ENCODE data around the gene NBAS. TPM values are rescaled to one million over a fixed set of nuclear protein-coding genes. Genes with fewer than 3 reads are reported as not detected.

The NBAS gene
- polyA plus RNA-seq, 1 donor (not counting 4 experiments of a cell fraction or from before 2014, with no cell fraction given), result 27.9 TPM

- TF ChIP-seq EZH2 (IDR thresholded peaks at IDR 0.05; ENCODE audit: low read length), result no peak
- no peak for TF ChIP-seq CTCF (optimal IDR thresholded peaks at IDR 0.05 in 1 of 3, IDR thresholded peaks at IDR 0.05 in 1 of 3, conservative IDR thresholded peaks at IDR 0.05 in 1 of 3; ENCODE audit: extremely low read depth in 1 of 3, insufficient read depth in 2 of 3, low read length in 3 of 3)
- FAIRE-seq, result no peak
These were observed 415.2 kb downstream of the NBAS start for GRCh38 chr2:15145919-15146318.

GRCh38 chr2:15145046-15145817 lies 415.9 kb downstream of the NBAS start:
- Histone ChIP-seq H2AFZ (ENCODE audit: control insufficient read depth, low read length) (no peak overlapping the region), H3K9me1 (ENCODE audit: control insufficient read depth, extremely low read depth, insufficient read depth, low read length) (no peaks in the 10 kb centered on the region), H3K79me2 (ENCODE audit: control insufficient read depth, insufficient read depth, low read length) (no peaks in the 10 kb centered on the region), H4K20me1 (ENCODE audit: control insufficient read depth, extremely low read depth, insufficient read depth, low read length) (no peaks in the 10 kb centered on the region), H3K4me1 (ENCODE audit: control insufficient read depth, extremely low read depth, insufficient read depth, low read length) (peaks cover 11% of the 10 kb centered on the region), H3K9ac (ENCODE audit: control insufficient read depth, extremely low read depth, insufficient read depth, low read length) (no peak overlapping the region), H3K4me3 (ENCODE audit: control insufficient read depth in 2 of 3, extremely low read depth in 1 of 3, insufficient read depth in 2 of 3, low read depth in 1 of 3, low read length in 3 of 3) (no peak overlapping the region), H3K9me3 (ENCODE audit: control insufficient read depth, low read depth, low read length) (no peaks in the 10 kb centered on the region), H3K27ac (ENCODE audit: control insufficient read depth, insufficient read depth, low read length) (no peak overlapping the region), H3K27me3 (ENCODE audit: control insufficient read depth, extremely low read depth, insufficient read depth, low read length) (no peaks in the 10 kb centered on the region), H3K36me3 (ENCODE audit: control insufficient read depth in 2 of 2, extremely low read depth in 1 of 2, insufficient read depth in 2 of 2, low read length in 2 of 2) (no peaks in the 10 kb centered on the region), H3K4me2 (ENCODE audit: control insufficient read depth, extremely low read depth, insufficient read depth, low read depth, low read length) (no peak overlapping the region)
- FAIRE-seq (no peak), DNase-seq (ENCODE audit: low read depth, low spot score) (no peak)
- dilution Hi-C loops (cut with MboI; ENCODE audit: extremely low pct_ligation_motif_present, low sequenced_read_pairs), result no loop called here
- TF ChIP-seq CTCF (optimal IDR thresholded peaks at IDR 0.05 in 1 of 3, IDR thresholded peaks at IDR 0.05 in 1 of 3, conservative IDR thresholded peaks at IDR 0.05 in 1 of 3; ENCODE audit: extremely low read depth in 1 of 3, insufficient read depth in 2 of 3, low read length in 3 of 3) (no peak), EZH2 (IDR thresholded peaks at IDR 0.05; ENCODE audit: low read length) (no peak)

More at GRCh38 chr2:15145919-15146318, 415.2 kb downstream of the NBAS start:
- H3K4me3 ChIP-seq (ENCODE audit: control insufficient read depth in 2 of 3, extremely low read depth in 1 of 3, insufficient read depth in 2 of 3, low read depth in 1 of 3, low read length in 3 of 3), result no peak overlapping the region
- H2AFZ ChIP-seq (ENCODE audit: control insufficient read depth, low read length), result no peak overlapping the region
- H3K9me3 ChIP-seq (ENCODE audit: control insufficient read depth, low read depth, low read length), result no peaks in the 10 kb centered on the region
- H3K9me1 ChIP-seq (ENCODE audit: control insufficient read depth, extremely low read depth, insufficient read depth, low read length), result no peaks in the 10 kb centered on the region
- H3K9ac ChIP-seq (ENCODE audit: control insufficient read depth, extremely low read depth, insufficient read depth, low read length), result no peak overlapping the region
- H3K27ac ChIP-seq (ENCODE audit: control insufficient read depth, insufficient read depth, low read length), result no peak overlapping the region
- no peaks in the 10 kb centered on the region for H4K20me1 ChIP-seq (ENCODE audit: control insufficient read depth, extremely low read depth, insufficient read depth, low read length)
- no peak overlapping the region for H3K4me2 ChIP-seq (ENCODE audit: control insufficient read depth, extremely low read depth, insufficient read depth, low read depth, low read length)
- peaks cover 11% of the 10 kb centered on the region for H3K4me1 ChIP-seq (ENCODE audit: control insufficient read depth, extremely low read depth, insufficient read depth, low read length)
- H3K36me3 ChIP-seq (ENCODE audit: control insufficient read depth in 2 of 2, extremely low read depth in 1 of 2, insufficient read depth in 2 of 2, low read length in 2 of 2), result no peaks in the 10 kb centered on the region
- dilution Hi-C loops (cut with MboI; ENCODE audit: extremely low pct_ligation_motif_present, low sequenced_read_pairs), result no loop called here
- no peaks in the 10 kb centered on the region for H3K79me2 ChIP-seq (ENCODE audit: control insufficient read depth, insufficient read depth, low read length)
- no peaks in the 10 kb centered on the region for H3K27me3 ChIP-seq (ENCODE audit: control insufficient read depth, extremely low read depth, insufficient read depth, low read length)
- no peak for DNase-seq (ENCODE audit: low read depth, low spot score)

Measured in keratinocyte (primary cell).